ENCODE results near the gene BMERB1. TPM values are rescaled to one million over a fixed set of nuclear protein-coding genes. Genes with fewer than 3 reads are reported as not detected.
A peak's percentile ranks its signal among the peaks of the same experiment; 100 is the strongest.
"Not testable (repeated sequence)": the region's sequence is repeated elsewhere in the genome, so short reads cannot be mapped to it uniquely, and the experiment has no call there.

BMERB1 gene
- total RNA-seq, 1 donor from 2014 or later = 55.0 TPM

- intact Hi-C loops (cut with micrococcal nuclease) = no loop called here
- ATAC-seq = no peak
- DNase-seq = no peak
These were observed 16.2 kb upstream of the BMERB1 start for GRCh38 chr16:15418206-15418605.

DNA sequence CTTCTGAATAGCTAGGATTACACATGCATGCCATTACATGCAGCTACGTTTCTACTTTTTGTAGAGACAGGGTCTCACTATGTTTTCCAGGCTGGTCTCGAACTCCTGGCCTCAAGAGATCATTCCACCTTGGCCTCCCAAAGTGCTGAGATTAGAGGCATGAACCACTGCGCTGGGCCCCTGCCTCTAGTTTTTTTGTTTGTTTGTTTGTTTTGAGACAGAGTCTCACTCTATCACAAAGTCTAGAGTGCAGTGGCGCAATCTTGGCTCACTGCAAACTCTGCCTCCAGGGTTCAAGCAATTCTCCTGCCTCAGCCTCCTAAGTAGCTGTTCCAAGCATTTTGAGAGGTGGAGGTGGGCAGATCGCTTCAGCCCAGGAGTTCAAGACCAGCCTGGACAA is 12.7 kb upstream of the BMERB1 start:
- ATAC-seq; DNase-seq; intact Hi-C loops (cut with micrococcal nuclease): not testable (repeated sequence)

GRCh38 chr16:15422222-15422621 is 12.2 kb upstream of the BMERB1 start:
- intact Hi-C loops (cut with micrococcal nuclease) = no loop called here
- no peak for ATAC-seq
- no peak for DNase-seq

- intact Hi-C loops (cut with micrococcal nuclease) = no loop called here
- ATAC-seq (no peak), DNase-seq (no peak)
These were observed 8.5 kb upstream of the BMERB1 start for GRCh38 chr16:15425861-15426260.

GRCh38 chr16:15426796-15427195 is 7.6 kb upstream of the BMERB1 start:
- no peak for ATAC-seq
- no peak for DNase-seq
- intact Hi-C loops (cut with micrococcal nuclease) = no loop called here

DNA sequence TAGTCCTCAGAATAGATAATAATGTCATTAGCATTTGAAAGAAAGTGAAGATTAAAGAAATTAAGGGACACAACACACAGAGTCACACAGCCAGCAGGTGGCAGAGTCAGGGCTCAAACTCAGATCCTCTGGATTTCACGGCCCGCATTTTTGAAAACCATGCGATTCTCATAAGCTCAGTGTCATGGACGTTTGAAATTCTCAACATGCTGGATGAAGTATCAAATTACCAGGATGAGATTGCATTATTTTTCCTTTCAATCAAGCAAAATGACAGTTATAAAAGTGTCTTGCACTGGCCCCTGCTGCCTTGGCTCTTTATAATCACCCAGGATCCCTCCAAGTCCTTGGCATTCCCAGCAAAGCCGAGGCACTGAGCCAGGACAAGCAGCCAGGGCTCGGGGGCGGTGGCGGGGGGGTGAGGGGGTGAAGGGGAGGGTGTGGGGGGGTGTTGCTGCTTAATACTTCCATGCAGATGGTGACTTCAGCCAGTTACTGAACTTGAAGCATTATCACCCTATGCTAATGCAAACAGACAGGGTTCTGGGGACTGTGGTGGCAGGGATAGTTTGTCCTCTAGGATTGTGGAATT is 6.6 kb upstream of the BMERB1 start:
- ATAC-seq (peak; percentile 93), DNase-seq (peak; percentile 77)
- intact Hi-C loops (cut with micrococcal nuclease) = no loop called here

GRCh38 chr16:15430884-15431283 is 3.5 kb upstream of the BMERB1 start:
- ATAC-seq; intact Hi-C loops (cut with micrococcal nuclease); DNase-seq: not testable (repeated sequence)

DNA sequence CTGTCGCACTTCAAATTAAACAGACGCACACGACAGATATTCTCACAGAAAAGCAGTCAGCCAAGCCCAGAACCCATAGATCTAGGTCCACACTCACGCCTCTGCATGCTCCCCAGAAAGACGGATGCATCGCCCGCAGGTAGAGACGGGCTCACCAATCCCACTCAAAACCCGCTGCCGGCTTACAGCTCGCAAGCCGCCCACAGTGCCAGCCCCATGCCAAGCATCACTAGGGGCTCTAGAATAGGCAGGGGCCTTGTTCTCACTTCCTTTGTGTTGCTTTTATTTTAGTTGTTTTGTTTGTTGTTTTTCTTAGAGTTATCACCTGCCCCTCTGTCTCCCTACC is 336 bp upstream of the BMERB1 start:
- no peak for DNase-seq
- ATAC-seq = no peak
- intact Hi-C loops (cut with micrococcal nuclease) = no loop called here

- intact Hi-C loops (cut with micrococcal nuclease) = no loop called here
- ATAC-seq = no peak
- no peak for DNase-seq
These were observed 952 bp downstream of the BMERB1 start for GRCh38 chr16:15435216-15435864.

DNA sequence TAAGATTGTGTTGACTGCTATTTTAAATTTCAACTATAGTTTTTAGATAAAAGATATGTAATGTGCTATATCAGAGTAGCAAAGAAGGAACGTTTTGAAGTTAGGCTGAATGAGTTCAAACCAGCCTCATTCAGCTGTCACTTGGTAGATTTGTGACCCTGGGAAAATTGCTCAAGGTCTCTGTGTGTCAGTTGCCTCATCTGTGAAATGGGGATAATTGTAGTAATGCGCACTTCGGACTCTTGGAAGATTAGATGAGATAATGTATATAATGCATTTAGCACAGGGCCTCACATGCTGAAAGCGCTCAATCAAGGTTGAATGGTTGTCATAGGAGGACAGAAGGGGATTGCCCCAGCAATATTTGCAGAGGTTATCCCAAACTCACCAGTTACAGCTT is 4.7 kb downstream of the BMERB1 start:
- ATAC-seq (no peak), DNase-seq (no peak)
- intact Hi-C loops (cut with micrococcal nuclease) = no loop called here

- intact Hi-C loops (cut with micrococcal nuclease) = no loop called here
- ATAC-seq (no peak), DNase-seq (no peak)
These were observed 5.1 kb downstream of the BMERB1 start for GRCh38 chr16:15439521-15439920.

DNA sequence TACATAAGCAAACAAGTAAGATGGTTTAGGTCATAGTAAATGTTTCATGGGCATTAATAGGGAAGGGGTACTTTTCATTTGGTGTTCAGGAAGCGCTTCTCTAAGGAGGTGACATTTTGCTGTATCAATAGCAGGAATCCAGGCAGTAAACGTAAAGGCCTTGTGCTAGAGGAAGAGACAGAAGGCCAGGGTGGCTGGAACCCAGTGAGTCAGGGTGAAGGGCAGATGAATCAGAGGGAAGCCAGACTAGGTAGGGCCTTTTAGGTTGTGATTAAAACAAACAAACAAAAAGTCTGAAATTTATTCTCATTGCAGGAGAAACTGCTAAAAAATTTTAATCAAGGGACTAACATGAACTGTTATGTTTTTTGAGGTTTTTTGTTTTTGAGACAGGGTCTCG is 6.5 kb downstream of the BMERB1 start:
- intact Hi-C loops (cut with micrococcal nuclease) = no loop called here
- ATAC-seq (no peak), DNase-seq (no peak)

GRCh38 chr16:15442140-15442539 is 7.8 kb downstream of the BMERB1 start:
- ATAC-seq; intact Hi-C loops (cut with micrococcal nuclease); DNase-seq: not testable (repeated sequence)

GRCh38 chr16:15443753-15444152 is 9.4 kb downstream of the BMERB1 start:
- no peak for ATAC-seq
- intact Hi-C loops (cut with micrococcal nuclease) = no loop called here
- no peak for DNase-seq

- DNase-seq (no peak), ATAC-seq (no peak)
- intact Hi-C loops (cut with micrococcal nuclease) = no loop called here
These were observed 9.9 kb downstream of the BMERB1 start for GRCh38 chr16:15444264-15444663.

DNA sequence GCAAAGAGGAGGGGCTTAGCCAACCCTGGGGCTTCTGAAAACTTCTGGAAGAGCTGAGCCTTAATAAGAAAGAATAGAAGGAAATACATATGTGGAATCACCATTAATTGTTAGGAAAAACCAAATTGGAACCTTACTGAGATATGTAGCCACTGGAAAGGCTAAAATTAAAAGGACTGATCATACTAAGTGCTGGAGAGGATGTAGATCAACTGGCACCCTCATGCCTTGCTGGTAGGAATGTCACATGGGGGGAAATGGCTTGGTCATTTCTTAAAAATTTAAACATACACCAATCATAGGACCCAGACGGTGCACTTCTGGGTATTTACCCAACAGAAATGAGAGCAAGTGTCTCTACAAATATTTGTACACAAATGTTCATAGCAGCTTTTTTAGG is 11.1 kb downstream of the BMERB1 start:
- DNase-seq (no peak), ATAC-seq (no peak)
- intact Hi-C loops (cut with micrococcal nuclease) = no loop called here

DNA sequence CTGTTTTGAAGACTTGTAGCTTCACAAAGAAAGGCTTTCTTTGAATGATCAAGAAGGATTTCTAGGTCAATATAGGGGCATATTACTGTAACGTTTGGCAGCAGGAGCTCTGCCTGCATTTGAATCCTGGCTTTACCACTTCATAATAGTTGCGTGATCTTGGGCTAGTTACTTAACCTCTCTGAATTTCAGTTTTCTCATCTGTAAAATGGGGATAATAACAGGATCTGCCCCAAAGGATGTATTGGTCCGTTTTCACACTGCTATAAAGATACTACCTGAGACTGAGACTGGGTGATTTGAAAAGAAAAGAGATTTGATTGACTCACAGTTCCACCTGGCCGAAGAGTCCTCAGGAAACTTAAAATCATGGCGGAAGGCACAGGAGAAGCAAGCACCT is 12.5 kb downstream of the BMERB1 start:
- intact Hi-C loops (cut with micrococcal nuclease) = no loop called here
- DNase-seq = no peak
- ATAC-seq = no peak

DNA sequence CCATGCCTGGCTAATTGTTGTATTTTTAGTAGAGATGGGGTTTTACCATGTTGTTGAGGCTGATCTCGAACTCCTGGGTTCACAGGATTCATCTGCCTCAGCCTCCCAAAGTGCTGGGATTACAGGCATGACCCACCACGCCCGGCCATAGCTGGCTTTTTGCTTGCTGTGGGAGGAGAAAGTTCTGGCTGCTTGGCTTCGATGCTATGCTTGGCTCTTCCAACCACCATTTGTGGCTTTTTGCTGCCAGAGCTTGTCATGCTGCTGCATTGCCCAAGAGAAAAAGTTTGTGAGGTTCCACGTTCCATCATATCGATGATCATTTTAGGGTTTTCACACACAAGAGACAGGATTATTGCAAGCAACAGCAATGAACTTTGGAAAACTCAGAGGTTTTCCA is 16.2 kb downstream of the BMERB1 start:
- peak; percentile 41 for DNase-seq
- intact Hi-C loops (cut with micrococcal nuclease) = no loop called here
- peak; percentile 33 for ATAC-seq

DNA sequence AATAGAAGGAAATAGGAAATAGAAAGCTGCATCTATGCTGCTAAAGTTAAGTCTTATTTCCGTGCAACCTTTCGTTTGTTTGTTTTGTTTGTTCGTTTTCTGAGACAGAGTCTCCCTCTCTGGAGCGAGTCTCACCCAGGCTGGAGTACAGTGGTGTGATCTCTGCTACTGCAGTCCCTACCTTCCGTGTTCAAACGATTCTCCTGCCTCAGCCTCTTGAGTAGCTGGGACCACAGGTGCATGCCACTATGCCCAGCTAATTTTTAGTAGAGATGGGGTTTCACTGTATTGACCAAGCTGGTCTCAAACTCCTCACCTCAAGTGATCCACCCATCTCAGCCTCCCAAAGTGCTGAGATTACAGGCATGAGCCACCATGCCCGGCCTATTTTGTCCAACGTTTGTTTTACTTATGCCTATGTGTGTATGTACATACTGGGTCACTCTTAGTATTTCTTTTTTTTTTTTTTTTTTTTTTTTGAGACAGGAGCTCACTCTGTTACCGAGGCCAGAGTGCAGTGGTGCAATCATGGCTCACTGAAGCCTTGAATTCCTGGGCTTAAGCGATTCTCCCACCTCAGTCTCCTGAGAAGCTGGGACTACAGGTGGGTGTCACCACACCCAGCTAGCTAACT is 16.8 kb downstream of the BMERB1 start:
- intact Hi-C loops (cut with micrococcal nuclease) = no loop called here
- ATAC-seq = no peak
- no peak for DNase-seq

- intact Hi-C loops (cut with micrococcal nuclease) = no loop called here
- ATAC-seq = no peak
- no peak for DNase-seq
These were observed 18.0 kb downstream of the BMERB1 start for GRCh38 chr16:15452246-15452855.

Measured in left ventricle myocardium superior (tissue), 1 donor.